ENCODE results near the gene RAP1GAP. TPM values are rescaled to one million over a fixed set of nuclear protein-coding genes. Genes with fewer than 3 reads are reported as not detected.

RAP1GAP gene
- total and polyA plus RNA-seq, 9 of the 15 experiments (the other 6 are each of a cell fraction or from before 2014, with no cell fraction given), result 0.29 to 30.2 (median 19.2) TPM

DNA sequence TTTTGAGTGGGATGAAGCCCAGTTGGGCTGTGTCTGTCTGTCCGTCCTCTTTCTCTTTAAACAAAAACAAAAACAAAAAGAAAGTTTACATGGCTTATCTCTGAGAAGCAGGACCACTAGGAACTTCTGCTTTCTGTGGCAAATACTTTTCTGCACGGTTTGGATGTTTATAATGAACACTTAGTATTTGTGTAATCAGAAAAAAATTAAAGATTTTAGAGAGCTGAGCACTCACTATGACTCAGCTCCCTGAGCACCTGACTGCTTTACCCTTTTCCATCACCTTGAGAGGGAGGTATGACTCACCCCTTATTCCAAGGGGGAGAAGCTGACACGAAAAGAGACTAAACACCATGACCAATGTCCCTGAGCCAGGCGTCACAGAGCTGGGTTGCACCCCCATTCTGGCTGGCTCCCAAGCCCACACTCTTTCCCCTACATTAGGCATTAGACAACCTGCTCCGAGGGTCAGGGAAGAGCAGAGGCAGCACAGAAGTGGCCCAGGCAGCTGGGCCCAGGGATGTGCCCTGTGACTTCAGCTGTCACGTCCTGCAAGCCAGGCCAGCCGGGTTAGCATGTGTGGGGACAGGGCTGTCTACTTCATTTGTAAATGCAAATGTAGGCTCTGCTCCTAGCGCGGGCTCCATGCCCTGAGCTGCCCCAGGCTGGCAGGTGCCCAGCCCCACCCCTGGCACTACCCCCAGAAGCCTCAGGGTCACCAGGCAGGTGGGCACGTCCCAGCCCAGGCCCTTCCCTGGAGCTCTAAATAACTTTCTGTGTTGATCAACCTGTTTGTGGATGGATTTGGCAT lies 30.4 kb downstream of the RAP1GAP start (continued):
- TF ChIP-seq RUNX1 (IDR thresholded peaks at IDR 0.05; ENCODE audit: low read depth), result no peak
- peak; percentile 52 for TF ChIP-seq CCNT2 (IDR thresholded peaks at IDR 0.05; ENCODE audit: borderline replicate concordance, extremely low read depth, insufficient read length, low read depth, low read length)
- TF ChIP-seq KDM4B (IDR thresholded peaks at IDR 0.05; ENCODE audit: borderline replicate concordance in 2 of 2, low read depth in 1 of 2), result no peak
- peak; percentile 99 for TF ChIP-seq SMARCE1 (IDR thresholded peaks at IDR 0.05)
- peak; percentile 54 for TF ChIP-seq MTA2 (IDR thresholded peaks at IDR 0.05; ENCODE audit: low read depth)
- TF ChIP-seq, protein P1, sequence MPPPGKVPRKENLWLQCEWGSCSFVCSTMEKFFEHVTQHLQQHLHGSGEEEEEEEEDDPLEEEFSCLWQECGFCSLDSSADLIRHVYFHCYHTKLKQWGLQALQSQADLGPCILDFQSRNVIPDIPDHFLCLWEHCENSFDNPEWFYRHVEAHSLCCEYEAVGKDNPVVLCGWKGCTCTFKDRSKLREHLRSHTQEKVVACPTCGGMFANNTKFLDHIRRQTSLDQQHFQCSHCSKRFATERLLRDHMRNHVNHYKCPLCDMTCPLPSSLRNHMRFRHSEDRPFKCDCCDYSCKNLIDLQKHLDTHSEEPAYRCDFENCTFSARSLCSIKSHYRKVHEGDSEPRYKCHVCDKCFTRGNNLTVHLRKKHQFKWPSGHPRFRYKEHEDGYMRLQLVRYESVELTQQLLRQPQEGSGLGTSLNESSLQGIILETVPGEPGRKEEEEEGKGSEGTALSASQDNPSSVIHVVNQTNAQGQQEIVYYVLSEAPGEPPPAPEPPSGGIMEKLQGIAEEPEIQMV (tag; conservative IDR thresholded peaks at IDR 0.05; ENCODE audit: low read depth), result 0 out of 2 replicates have a peak, but pooled peaks have one; percentile 22
- no peak for TF ChIP-seq KLF6 (CRISPR knock-in tag; IDR thresholded peaks at IDR 0.05; ENCODE audit: borderline replicate concordance)
- peak; percentile 82 for TF ChIP-seq FOS (IDR thresholded peaks at IDR 0.05; ENCODE audit: extremely low read depth, insufficient read length)
- peak; percentile 89 for TF ChIP-seq MAFG (tag; conservative IDR thresholded peaks at IDR 0.05)
- no peak for TF ChIP-seq ILK (tag; IDR thresholded peaks at IDR 0.05; ENCODE audit: borderline replicate concordance, low read depth)
- TF ChIP-seq ZNF445 (CRISPR knock-in tag; IDR thresholded peaks at IDR 0.05; ENCODE audit: low read depth), result no peak
- no peak for TF ChIP-seq ZNF444 (CRISPR knock-in tag; IDR thresholded peaks at IDR 0.05)
- no peak for TF ChIP-seq RBM22 (IDR thresholded peaks at IDR 0.05; ENCODE audit: low read depth, low read length, poor library complexity, severe bottlenecking)
- TF ChIP-seq POLR2AphosphoS2 (IDR thresholded peaks at IDR 0.05; ENCODE audit: low read length), result no peak
- TF ChIP-seq, protein P2, sequence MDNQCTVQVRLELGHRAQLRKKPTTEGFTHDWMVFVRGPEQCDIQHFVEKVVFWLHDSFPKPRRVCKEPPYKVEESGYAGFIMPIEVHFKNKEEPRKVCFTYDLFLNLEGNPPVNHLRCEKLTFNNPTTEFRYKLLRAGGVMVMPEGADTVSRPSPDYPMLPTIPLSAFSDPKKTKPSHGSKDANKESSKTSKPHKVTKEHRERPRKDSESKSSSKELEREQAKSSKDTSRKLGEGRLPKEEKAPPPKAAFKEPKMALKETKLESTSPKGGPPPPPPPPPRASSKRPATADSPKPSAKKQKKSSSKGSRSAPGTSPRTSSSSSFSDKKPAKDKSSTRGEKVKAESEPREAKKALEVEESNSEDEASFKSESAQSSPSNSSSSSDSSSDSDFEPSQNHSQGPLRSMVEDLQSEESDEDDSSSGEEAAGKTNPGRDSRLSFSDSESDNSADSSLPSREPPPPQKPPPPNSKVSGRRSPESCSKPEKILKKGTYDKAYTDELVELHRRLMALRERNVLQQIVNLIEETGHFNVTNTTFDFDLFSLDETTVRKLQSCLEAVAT (IDR thresholded peaks at IDR 0.05), result peak in 1 of 2 experiments; percentile 16; a peak in 1 of 4 replicates
- TF ChIP-seq, protein P3, sequence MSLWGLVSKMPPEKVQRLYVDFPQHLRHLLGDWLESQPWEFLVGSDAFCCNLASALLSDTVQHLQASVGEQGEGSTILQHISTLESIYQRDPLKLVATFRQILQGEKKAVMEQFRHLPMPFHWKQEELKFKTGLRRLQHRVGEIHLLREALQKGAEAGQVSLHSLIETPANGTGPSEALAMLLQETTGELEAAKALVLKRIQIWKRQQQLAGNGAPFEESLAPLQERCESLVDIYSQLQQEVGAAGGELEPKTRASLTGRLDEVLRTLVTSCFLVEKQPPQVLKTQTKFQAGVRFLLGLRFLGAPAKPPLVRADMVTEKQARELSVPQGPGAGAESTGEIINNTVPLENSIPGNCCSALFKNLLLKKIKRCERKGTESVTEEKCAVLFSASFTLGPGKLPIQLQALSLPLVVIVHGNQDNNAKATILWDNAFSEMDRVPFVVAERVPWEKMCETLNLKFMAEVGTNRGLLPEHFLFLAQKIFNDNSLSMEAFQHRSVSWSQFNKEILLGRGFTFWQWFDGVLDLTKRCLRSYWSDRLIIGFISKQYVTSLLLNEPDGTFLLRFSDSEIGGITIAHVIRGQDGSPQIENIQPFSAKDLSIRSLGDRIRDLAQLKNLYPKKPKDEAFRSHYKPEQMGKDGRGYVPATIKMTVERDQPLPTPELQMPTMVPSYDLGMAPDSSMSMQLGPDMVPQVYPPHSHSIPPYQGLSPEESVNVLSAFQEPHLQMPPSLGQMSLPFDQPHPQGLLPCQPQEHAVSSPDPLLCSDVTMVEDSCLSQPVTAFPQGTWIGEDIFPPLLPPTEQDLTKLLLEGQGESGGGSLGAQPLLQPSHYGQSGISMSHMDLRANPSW (CRISPR knock-in tag; IDR thresholded peaks at IDR 0.05), result no peak; the same call in none of the 2 replicates
- peak; percentile 99 for TF ChIP-seq JUND (IDR thresholded peaks at IDR 0.05; ENCODE audit: borderline replicate concordance, low read depth, low read length)
- TF ChIP-seq JUND (tag; IDR thresholded peaks at IDR 0.05; ENCODE audit: borderline replicate concordance, low read depth, low read length), result peak; percentile 99
- peak; percentile 56; the same call in 1 of the 2 replicates for TF ChIP-seq CREB1 (IDR thresholded peaks at IDR 0.05)
- peak; percentile 65; the same call in 1 of the 2 replicates for TF ChIP-seq CREB1 (CRISPR knock-in tag; IDR thresholded peaks at IDR 0.05)
- TF ChIP-seq ZEB2 (IDR thresholded peaks at IDR 0.05), result peak; percentile 97
- TF ChIP-seq, protein P4, sequence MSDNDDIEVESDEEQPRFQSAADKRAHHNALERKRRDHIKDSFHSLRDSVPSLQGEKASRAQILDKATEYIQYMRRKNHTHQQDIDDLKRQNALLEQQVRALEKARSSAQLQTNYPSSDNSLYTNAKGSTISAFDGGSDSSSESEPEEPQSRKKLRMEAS (CRISPR knock-in tag; IDR thresholded peaks at IDR 0.05), result peak; percentile 35

Measured in K562 (cell line).